ENCODE data around the gene RIMBP2.

The RIMBP2 gene

GRCh38 chr12:130455161-130455560 lies 260.9 kb downstream of the RIMBP2 start:
- DNase-seq: no peak

GRCh38 chr12:130454296-130454695 lies 261.8 kb downstream of the RIMBP2 start:
- DNase-seq: no peak

GRCh38 chr12:130452546-130452945 lies 263.6 kb downstream of the RIMBP2 start:
- no peak for DNase-seq

GRCh38 chr12:130451001-130451930 lies 264.8 kb downstream of the RIMBP2 start:
- DNase-seq: no peak

- DNase-seq: no peak
Measured at GRCh38 chr12:130449291-130449690, 266.8 kb downstream of the RIMBP2 start.

GRCh38 chr12:130448044-130448821 lies 267.9 kb downstream of the RIMBP2 start:
- DNase-seq: no peak

GRCh38 chr12:130447655-130447965 lies 268.5 kb downstream of the RIMBP2 start:
- no peak for DNase-seq

GRCh38 chr12:130446846-130447654 lies 269.0 kb downstream of the RIMBP2 start:
- no peak for DNase-seq

- DNase-seq: no peak
Measured at GRCh38 chr12:130444986-130445385, 271.1 kb downstream of the RIMBP2 start.

- no peak for DNase-seq
Measured at GRCh38 chr12:130444061-130444460, 272.0 kb downstream of the RIMBP2 start.

GRCh38 chr12:130441771-130442760 lies 274.0 kb downstream of the RIMBP2 start:
- no peak for DNase-seq

- no peak for DNase-seq
Measured at GRCh38 chr12:130440411-130441080, 275.6 kb downstream of the RIMBP2 start.

- DNase-seq: no peak
Measured at GRCh38 chr12:130439250-130439649, 276.8 kb downstream of the RIMBP2 start.

- DNase-seq: no peak
Measured at GRCh38 chr12:130438711-130439110, 277.4 kb downstream of the RIMBP2 start.

- DNase-seq: no peak
Measured at GRCh38 chr12:130438243-130438620, 277.9 kb downstream of the RIMBP2 start.

- no peak for DNase-seq
Measured at GRCh38 chr12:130437555-130438242, 278.4 kb downstream of the RIMBP2 start.

GRCh38 chr12:130436741-130437501 lies 279.2 kb downstream of the RIMBP2 start:
- no peak for DNase-seq

GRCh38 chr12:130435826-130436225 lies 280.3 kb downstream of the RIMBP2 start:
- DNase-seq: no peak

- no peak for DNase-seq
Measured at GRCh38 chr12:130435331-130435730, 280.8 kb downstream of the RIMBP2 start.

- DNase-seq: no peak
Measured at GRCh38 chr12:130434560-130434959, 281.5 kb downstream of the RIMBP2 start.
